CD4-positive, alpha-beta T cell treated with Interferon alpha-2 for 1 hour (primary cell): ENCODE measurements around the gene RAB12.
A peak's percentile ranks its signal among the peaks of the same experiment; 100 is the strongest.
"Not testable (repeated sequence)": the region's sequence is repeated elsewhere in the genome, so short reads cannot be mapped to it uniquely, and the experiment has no call there.

Experiments used
- DNase-seq, 2 donors: peaks; one replicate each; pipeline ENCODE4 v3.0.0-alpha.2; 2020 to 2022

RAB12 gene

GRCh38 chr18:8651478-8652261 is 42.4 kb downstream of the RAB12 start:
- DNase-seq, result not testable (repeated sequence)

GRCh38 chr18:8654503-8655451 is 45.5 kb downstream of the RAB12 start:
- peak in 1 of 2 donors; percentile 31 for DNase-seq

GRCh38 chr18:8656232-8656631 is 47.0 kb downstream of the RAB12 start:
- no peak for DNase-seq

- DNase-seq, result no peak
Observed at GRCh38 chr18:8657050-8657820, 48.0 kb downstream of the RAB12 start.

GRCh38 chr18:8657873-8658470 is 48.7 kb downstream of the RAB12 start:
- no peak for DNase-seq

GRCh38 chr18:8658858-8659485 is 49.7 kb downstream of the RAB12 start:
- DNase-seq, result no peak

- no peak for DNase-seq
Observed at GRCh38 chr18:8659609-8660242, 50.5 kb downstream of the RAB12 start.

- no peak for DNase-seq
Observed at GRCh38 chr18:8660316-8660715, 51.1 kb downstream of the RAB12 start.

- DNase-seq, result no peak
Observed at GRCh38 chr18:8661754-8662559, 52.7 kb downstream of the RAB12 start.

GRCh38 chr18:8662560-8663255 is 53.5 kb downstream of the RAB12 start:
- no peak for DNase-seq

GRCh38 chr18:8667846-8668245 is 58.6 kb downstream of the RAB12 start:
- DNase-seq, result no peak

GRCh38 chr18:8668381-8668780 is 59.1 kb downstream of the RAB12 start:
- DNase-seq, result no peak

GRCh38 chr18:8669571-8669970 is 60.3 kb downstream of the RAB12 start:
- DNase-seq, result no peak

- DNase-seq, result no peak
Observed at GRCh38 chr18:8673256-8674209, 64.3 kb downstream of the RAB12 start.

GRCh38 chr18:8675057-8675456 is 65.8 kb downstream of the RAB12 start:
- DNase-seq, result no peak

- DNase-seq, result no peak
Observed at GRCh38 chr18:8681196-8681595, 72.0 kb downstream of the RAB12 start.

- DNase-seq, result no peak
Observed at GRCh38 chr18:8684577-8684976, 75.3 kb downstream of the RAB12 start.

GRCh38 chr18:8685141-8685913 is 76.1 kb downstream of the RAB12 start:
- no peak for DNase-seq
